Effector memory CD4-positive, alpha-beta T cell (primary cell): ENCODE measurements around the gene MMS19.

Source experiments
- DNase-seq, 3 donors: peaks; one replicate each; pipeline ENCODE4 v3.0.0-alpha.2; 2020
- H3K27ac ChIP-seq: 2 replicates; pipeline ENCODE4 v1.7.0; 2013; ENCODE audit warnings: mild to moderate bottlenecking, low read length, moderate library complexity; ENCODE audit not compliant: insufficient read depth, poor library complexity, severe bottlenecking
- H3K27me3 ChIP-seq: replicated peaks from 2 replicates; pipeline ENCODE4 v1.7.0; 2013; ENCODE audit warnings: mild to moderate bottlenecking, low read length; ENCODE audit not compliant: insufficient read depth, control insufficient read depth, poor library complexity, severe bottlenecking
- H3K36me3 ChIP-seq: 2 replicates; pipeline ENCODE4 v1.7.0; 2013; ENCODE audit warnings: mild to moderate bottlenecking, low read length, moderate library complexity; ENCODE audit not compliant: control insufficient read depth, insufficient read depth
- H3K4me1 ChIP-seq: 2 replicates; pipeline ENCODE4 v1.7.0; 2013; ENCODE audit warnings: low read length, mild to moderate bottlenecking; ENCODE audit not compliant: control insufficient read depth, insufficient read depth, poor library complexity, severe bottlenecking
- H3K4me3 ChIP-seq: 2 replicates; pipeline ENCODE4 v1.7.0; 2013; ENCODE audit warnings: low read length, low read depth, mild to moderate bottlenecking; ENCODE audit not compliant: insufficient read depth, poor library complexity, severe bottlenecking
- H3K9me3 ChIP-seq: 2 replicates; pipeline ENCODE4 v1.7.0; 2013; ENCODE audit warnings: mild to moderate bottlenecking, low read length, moderate library complexity; ENCODE audit not compliant: control insufficient read depth

Gene MMS19

GRCh38 chr10:97539523-97540200, 41.4 kb upstream of the MMS19 start:
- Histone ChIP-seq H3K36me3 (no peaks in the 10 kb centered on the region), H3K4me1 (no peaks in the 10 kb centered on the region), H3K4me3 (no peak overlapping the region), H3K27me3 (no peaks in the 10 kb centered on the region), H3K9me3 (no peaks in the 10 kb centered on the region), H3K27ac (no peak overlapping the region)
- DNase-seq = no peak

- Histone ChIP-seq H3K4me3 (no peak overlapping the region), H3K36me3 (no peaks in the 10 kb centered on the region), H3K27me3 (no peaks in the 10 kb centered on the region), H3K27ac (no peak overlapping the region), H3K4me1 (no peaks in the 10 kb centered on the region), H3K9me3 (no peaks in the 10 kb centered on the region)
- DNase-seq = no peak
Observed at GRCh38 chr10:97538839-97539238, 40.6 kb upstream of the MMS19 start.

- Histone ChIP-seq H3K36me3 (no peaks in the 10 kb centered on the region), H3K27ac (no peak overlapping the region), H3K27me3 (no peaks in the 10 kb centered on the region), H3K4me3 (no peak overlapping the region), H3K4me1 (no peaks in the 10 kb centered on the region), H3K9me3 (no peaks in the 10 kb centered on the region)
- DNase-seq = no peak
Observed at GRCh38 chr10:97538411-97538810, 40.2 kb upstream of the MMS19 start.

GRCh38 chr10:97537186-97537869, 39.1 kb upstream of the MMS19 start:
- Histone ChIP-seq H3K27me3 (no peaks in the 10 kb centered on the region), H3K9me3 (no peaks in the 10 kb centered on the region), H3K27ac (no peak overlapping the region), H3K4me1 (no peaks in the 10 kb centered on the region), H3K36me3 (no peaks in the 10 kb centered on the region), H3K4me3 (no peak overlapping the region)
- DNase-seq = no peak

- Histone ChIP-seq H3K9me3 (no peaks in the 10 kb centered on the region), H3K27ac (no peak overlapping the region), H3K4me3 (no peak overlapping the region), H3K36me3 (no peaks in the 10 kb centered on the region), H3K4me1 (no peaks in the 10 kb centered on the region), H3K27me3 (no peaks in the 10 kb centered on the region)
- DNase-seq = no peak
Observed at GRCh38 chr10:97534746-97535367, 36.6 kb upstream of the MMS19 start.

GRCh38 chr10:97533888-97534287, 35.7 kb upstream of the MMS19 start:
- DNase-seq = no peak
- H3K4me1 ChIP-seq = no peaks in the 10 kb centered on the region
- H3K4me3 ChIP-seq = no peak overlapping the region
- H3K9me3 ChIP-seq = no peaks in the 10 kb centered on the region
- no peak overlapping the region for H3K27ac ChIP-seq
- no peaks in the 10 kb centered on the region for H3K36me3 ChIP-seq
- no peaks in the 10 kb centered on the region for H3K27me3 ChIP-seq

GRCh38 chr10:97532935-97533671, 34.9 kb upstream of the MMS19 start:
- no peaks in the 10 kb centered on the region for H3K9me3 ChIP-seq
- H3K27me3 ChIP-seq = no peaks in the 10 kb centered on the region
- no peaks in the 10 kb centered on the region for H3K36me3 ChIP-seq
- no peak for DNase-seq
- no peak overlapping the region for H3K4me3 ChIP-seq
- H3K4me1 ChIP-seq = no peaks in the 10 kb centered on the region
- H3K27ac ChIP-seq = no peak overlapping the region

GRCh38 chr10:97531401-97531986, 33.3 kb upstream of the MMS19 start:
- H3K27ac ChIP-seq = no peak overlapping the region
- no peak overlapping the region for H3K4me3 ChIP-seq
- no peaks in the 10 kb centered on the region for H3K9me3 ChIP-seq
- H3K27me3 ChIP-seq = no peaks in the 10 kb centered on the region
- H3K36me3 ChIP-seq = no peaks in the 10 kb centered on the region
- no peak for DNase-seq
- no peaks in the 10 kb centered on the region for H3K4me1 ChIP-seq

- no peaks in the 10 kb centered on the region for H3K36me3 ChIP-seq
- no peak for DNase-seq
- H3K9me3 ChIP-seq = no peaks in the 10 kb centered on the region
- H3K4me1 ChIP-seq = no peaks in the 10 kb centered on the region
- H3K27me3 ChIP-seq = no peaks in the 10 kb centered on the region
- H3K27ac ChIP-seq = no peak overlapping the region
- no peak overlapping the region for H3K4me3 ChIP-seq
Observed at GRCh38 chr10:97529685-97530465, 31.7 kb upstream of the MMS19 start.
